ENCODE measurements around the gene TSKU. TPM values are rescaled to one million over a fixed set of nuclear protein-coding genes. Genes with fewer than 3 reads are reported as not detected.
A peak's percentile ranks its signal among the peaks of the same experiment; 100 is the strongest.

The TSKU gene
- total RNA-seq, 1 donor from 2014 or later = 16.3 TPM

- no peak for DNase-seq
These were observed 23.6 kb downstream of the TSKU start for GRCh38 chr11:76806608-76807205.

DNA sequence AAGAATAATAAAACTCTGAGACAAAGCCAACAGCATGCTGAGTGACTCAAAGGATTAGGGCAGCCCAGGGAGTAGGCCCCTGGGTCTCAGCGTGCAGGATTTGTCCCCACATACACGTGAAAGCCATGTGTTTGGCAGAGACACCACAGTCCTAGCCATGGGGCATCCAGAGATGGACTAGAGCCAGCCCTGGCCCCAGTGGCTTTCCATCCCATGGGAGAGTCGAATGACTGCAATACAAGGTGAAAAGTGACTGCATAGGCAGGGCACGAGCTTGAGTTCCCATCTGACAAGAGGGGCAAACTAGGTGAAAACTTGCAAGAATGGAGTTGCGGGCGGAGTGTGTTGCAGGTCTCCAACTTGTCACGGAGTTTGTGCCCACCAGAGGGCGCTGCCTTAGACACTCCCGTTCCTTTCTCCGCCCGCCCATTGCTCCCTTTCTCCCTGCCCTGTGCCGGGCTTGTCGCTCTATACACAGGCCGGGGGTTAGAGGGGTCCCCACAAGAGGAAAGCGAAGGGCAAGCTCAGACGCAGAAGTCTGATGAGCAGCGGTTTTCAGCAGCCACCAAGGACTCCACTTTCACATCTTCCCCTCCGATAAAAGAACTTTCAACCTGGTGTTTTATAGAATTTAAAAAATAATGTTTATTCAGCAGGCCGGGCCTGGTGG is 24.2 kb downstream of the TSKU start:
- Histone ChIP-seq H3K4me3 (peak overlapping the region; percentile 25), H3K27ac (no peak overlapping the region), H3K4me1 (peaks cover 44% of the 10 kb centered on the region), H3K27me3 (ENCODE audit: low read depth) (no peaks in the 10 kb centered on the region), H3K36me3 (no peaks in the 10 kb centered on the region), H3K9me3 (no peaks in the 10 kb centered on the region)
- intact Hi-C loops (cut with DNase I) = no loop called here
- DNase-seq (peak; percentile 91), ATAC-seq (peak; percentile 80 to 81)
- TF ChIP-seq CTCF (IDR thresholded peaks at IDR 0.05) = peak; percentile 80

More at GRCh38 chr11:76806608-76807205, 23.6 kb downstream of the TSKU start:
- no peaks in the 10 kb centered on the region for H3K27me3 ChIP-seq (ENCODE audit: low read depth)
- H3K36me3 ChIP-seq = no peaks in the 10 kb centered on the region
- TF ChIP-seq CTCF (IDR thresholded peaks at IDR 0.05) = no peak
- no peak overlapping the region for H3K4me3 ChIP-seq
- ATAC-seq = no peak
- peaks cover 47% of the 10 kb centered on the region for H3K4me1 ChIP-seq
- no peaks in the 10 kb centered on the region for H3K9me3 ChIP-seq
- intact Hi-C loops (cut with DNase I) = no loop called here
- H3K27ac ChIP-seq = no peak overlapping the region

- no peaks in the 10 kb centered on the region for H3K36me3 ChIP-seq
- no peak overlapping the region for H3K4me3 ChIP-seq
- peaks cover 37% of the 10 kb centered on the region for H3K4me1 ChIP-seq
- no peak overlapping the region for H3K27ac ChIP-seq
- no peaks in the 10 kb centered on the region for H3K27me3 ChIP-seq (ENCODE audit: low read depth)
- DNase-seq (no peak), ATAC-seq (no peak)
- TF ChIP-seq CTCF (IDR thresholded peaks at IDR 0.05) = no peak
- intact Hi-C loops (cut with DNase I) = no loop called here
- H3K9me3 ChIP-seq = no peaks in the 10 kb centered on the region
These were observed 25.0 kb downstream of the TSKU start for GRCh38 chr11:76808171-76808570.

DNA sequence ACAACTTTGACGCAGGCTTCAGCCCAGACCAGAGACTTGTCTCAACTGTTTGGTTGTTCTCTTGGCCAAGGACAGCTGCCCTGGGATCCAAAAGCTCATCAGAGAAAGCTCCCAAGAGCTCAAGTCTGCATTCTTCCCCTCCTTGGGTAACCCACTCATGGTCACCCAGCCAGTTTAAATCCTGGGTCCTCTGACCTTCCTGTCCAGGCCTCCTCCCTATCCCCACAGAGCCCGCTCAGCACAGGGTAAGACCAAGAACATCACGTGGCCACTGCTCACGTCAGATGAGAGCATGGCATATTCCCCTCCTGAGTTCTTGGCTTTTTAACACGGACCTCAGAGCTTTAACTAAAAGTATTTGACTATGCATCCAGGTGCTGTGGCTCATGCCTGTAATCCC is 25.8 kb downstream of the TSKU start:
- no peak for TF ChIP-seq CTCF (IDR thresholded peaks at IDR 0.05)
- intact Hi-C loops (cut with DNase I) = no loop called here
- H3K27ac ChIP-seq = no peak overlapping the region
- ATAC-seq (no peak), DNase-seq (no peak)
- H3K4me3 ChIP-seq = no peak overlapping the region
- no peaks in the 10 kb centered on the region for H3K36me3 ChIP-seq
- peaks cover 32% of the 10 kb centered on the region for H3K4me1 ChIP-seq
- no peaks in the 10 kb centered on the region for H3K9me3 ChIP-seq
- no peaks in the 10 kb centered on the region for H3K27me3 ChIP-seq (ENCODE audit: low read depth)

- peaks cover 21% of the 10 kb centered on the region for H3K4me1 ChIP-seq
- DNase-seq (no peak), ATAC-seq (peak; percentile 62 to 71)
- H3K4me3 ChIP-seq = no peak overlapping the region
- no peaks in the 10 kb centered on the region for H3K27me3 ChIP-seq (ENCODE audit: low read depth)
- intact Hi-C loops (cut with DNase I) = loop anchor here (5.0 kb wide), 1 partner anchor 107 kb away; no protein-coding TSS in a partner anchor
- peak; percentile 67 for TF ChIP-seq CTCF (IDR thresholded peaks at IDR 0.05)
- H3K27ac ChIP-seq = peak overlapping the region; percentile 46
- peaks cover 8% of the 10 kb centered on the region for H3K9me3 ChIP-seq
- no peaks in the 10 kb centered on the region for H3K36me3 ChIP-seq
These were observed 27.1 kb downstream of the TSKU start for GRCh38 chr11:76810151-76810853.
